ENCODE data around the gene CEP164.

The CEP164 gene

DNA sequence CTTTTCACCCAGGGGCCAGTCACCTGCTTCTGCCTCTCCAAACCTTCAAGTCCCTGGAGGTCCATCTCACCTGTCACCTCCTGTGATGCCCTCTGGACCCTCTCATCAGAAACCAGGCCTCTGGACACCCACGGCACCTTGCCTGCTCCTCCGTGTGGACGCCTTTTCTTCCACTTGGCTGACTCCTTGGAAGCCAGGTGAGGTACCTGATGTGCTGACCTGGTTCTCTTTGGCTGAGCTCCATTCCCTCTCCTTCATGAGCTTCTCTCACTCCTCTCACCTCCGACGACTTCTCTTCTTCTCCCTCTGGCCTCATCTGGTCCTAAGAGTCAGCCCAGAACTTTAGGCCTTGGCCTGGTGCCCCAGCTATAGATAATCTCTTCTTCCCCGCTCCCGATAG lies 99.3 kb downstream of the CEP164 start:
- Histone ChIP-seq H3K36me3 (no peaks in the 10 kb centered on the region), H3K27ac (peak overlapping the region; percentile 68), H3K27me3 (ENCODE audit: insufficient read depth, low read depth, severe bottlenecking) (no peaks in the 10 kb centered on the region), H3K9me3 (ENCODE audit: severe bottlenecking) (no peaks in the 10 kb centered on the region), H3K4me3 (ENCODE audit: low read depth, low read length) (no peak overlapping the region)
- TF ChIP-seq CTCF (IDR thresholded peaks at IDR 0.05; ENCODE audit: low read depth, low read length), result no peak
- DNase-seq, result no peak

- no peak for TF ChIP-seq CTCF (IDR thresholded peaks at IDR 0.05; ENCODE audit: low read depth, low read length)
- Histone ChIP-seq H3K27ac (peak overlapping the region; percentile 68), H3K27me3 (ENCODE audit: insufficient read depth, low read depth, severe bottlenecking) (no peaks in the 10 kb centered on the region), H3K4me3 (ENCODE audit: low read depth, low read length) (no peak overlapping the region), H3K9me3 (ENCODE audit: severe bottlenecking) (no peaks in the 10 kb centered on the region), H3K36me3 (no peaks in the 10 kb centered on the region)
- peak; percentile 56 for DNase-seq
Observed at GRCh38 chr11:117427356-117427874, 99.8 kb downstream of the CEP164 start.

GRCh38 chr11:117428186-117428855 lies 100.7 kb downstream of the CEP164 start:
- Histone ChIP-seq H3K27ac (peak overlapping the region; percentile 68), H3K4me3 (ENCODE audit: low read depth, low read length) (no peak overlapping the region), H3K36me3 (no peaks in the 10 kb centered on the region), H3K9me3 (ENCODE audit: severe bottlenecking) (no peaks in the 10 kb centered on the region), H3K27me3 (ENCODE audit: insufficient read depth, low read depth, severe bottlenecking) (no peaks in the 10 kb centered on the region)
- TF ChIP-seq CTCF (IDR thresholded peaks at IDR 0.05; ENCODE audit: low read depth, low read length), result no peak
- DNase-seq, result peak; percentile 3

DNA sequence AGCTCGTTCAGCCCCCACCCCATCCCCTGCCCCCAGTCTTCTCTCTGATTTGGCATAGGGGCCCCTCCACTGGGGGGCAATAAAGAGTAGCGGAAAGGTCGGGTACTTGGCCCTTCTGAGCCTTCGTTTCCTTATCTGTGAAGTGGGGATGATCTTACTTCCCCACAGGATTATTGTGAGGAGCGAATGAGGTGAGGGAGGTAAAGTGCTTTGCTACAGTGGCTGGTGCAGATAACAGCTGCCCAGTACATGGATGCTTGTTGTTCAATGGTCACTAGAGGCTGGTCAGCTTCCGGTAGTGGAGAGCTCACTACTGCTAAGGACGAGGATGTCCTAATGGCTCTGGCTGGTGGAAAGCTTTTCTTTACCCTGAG lies 101.2 kb downstream of the CEP164 start:
- no peak overlapping the region for H3K4me3 ChIP-seq (ENCODE audit: low read depth, low read length)
- 0 out of 2 replicates have a peak, but pooled peaks have one; percentile 11 for TF ChIP-seq CTCF (IDR thresholded peaks at IDR 0.05; ENCODE audit: low read depth, low read length)
- H3K27me3 ChIP-seq (ENCODE audit: insufficient read depth, low read depth, severe bottlenecking), result no peaks in the 10 kb centered on the region
- H3K27ac ChIP-seq, result no peak overlapping the region
- DNase-seq, result no peak
- no peaks in the 10 kb centered on the region for H3K9me3 ChIP-seq (ENCODE audit: severe bottlenecking)
- H3K36me3 ChIP-seq, result no peaks in the 10 kb centered on the region

- Histone ChIP-seq H3K4me3 (ENCODE audit: low read depth, low read length) (no peak overlapping the region), H3K27ac (no peak overlapping the region), H3K36me3 (no peaks in the 10 kb centered on the region), H3K27me3 (ENCODE audit: insufficient read depth, low read depth, severe bottlenecking) (no peaks in the 10 kb centered on the region), H3K9me3 (ENCODE audit: severe bottlenecking) (no peaks in the 10 kb centered on the region)
- no peak for TF ChIP-seq CTCF (IDR thresholded peaks at IDR 0.05; ENCODE audit: low read depth, low read length)
- no peak for DNase-seq
Observed at GRCh38 chr11:117430293-117430955, 102.8 kb downstream of the CEP164 start.
